Choroid plexus epithelial cell (primary cell): ENCODE measurements around the gene BUD13.
A peak's percentile ranks its signal among the peaks of the same experiment; 100 is the strongest.

ENCODE experiments used
- DNase-seq: peaks from one replicate; pipeline ENCODE4 v3.0.0-alpha.2; 2010; ENCODE audit warnings: low read depth
- H3K4me3 ChIP-seq: 2 replicates; pipeline ENCODE4 v1.5.1; 2011; ENCODE audit warnings: low read depth, mild to moderate bottlenecking, control low read depth, low read length, moderate library complexity
- CTCF ChIP-seq: conservative IDR thresholded peaks from 2 replicates; pipeline ENCODE4 v1.5.1; 2011; ENCODE audit warnings: low read depth, mild to moderate bottlenecking, control low read depth, inconsistent platforms, low read length, moderate library complexity

The BUD13 gene

GRCh38 chr11:116792144-116792868, 19.5 kb upstream of the BUD13 start:
- H3K4me3 ChIP-seq = no peak overlapping the region
- no peak for DNase-seq
- TF ChIP-seq CTCF = no peak

- no peak for TF ChIP-seq CTCF
- DNase-seq = no peak
- peak within 1 kb of the TSS; percentile 14 for H3K4me3 ChIP-seq
Measured at GRCh38 chr11:116791813-116792143, 19.0 kb upstream of the BUD13 start, which contains the start of gene APOA5. Gene APOA5, minus strand, starts transcription at chr11:116791879. Its CDS starts 19 bp downstream, at chr11:116791860.

- peak; percentile 71 for DNase-seq
- TF ChIP-seq CTCF = peak; percentile 94
- H3K4me3 ChIP-seq = peak overlapping the region; percentile 14
Measured at GRCh38 chr11:116791002-116791812, 18.4 kb upstream of the BUD13 start.

GRCh38 chr11:116790167-116791001, 17.6 kb upstream of the BUD13 start:
- no peak for TF ChIP-seq CTCF
- DNase-seq = no peak
- no peak overlapping the region for H3K4me3 ChIP-seq

- no peak for DNase-seq
- no peak for TF ChIP-seq CTCF
- H3K4me3 ChIP-seq = no peak overlapping the region
Measured at GRCh38 chr11:116788975-116789374, 16.2 kb upstream of the BUD13 start.

- no peak for DNase-seq
- no peak for TF ChIP-seq CTCF
- peak overlapping the region; percentile 82 for H3K4me3 ChIP-seq
Measured at GRCh38 chr11:116788534-116788933, 15.7 kb upstream of the BUD13 start.
